K562 (cell line): ENCODE data around the gene TMOD3. TPM values are rescaled to one million over a fixed set of nuclear protein-coding genes. Genes with fewer than 3 reads are reported as not detected.

ENCODE experiments used
- C11orf30 ChIP-seq: fragments of 450-650 bp; IDR thresholded peaks from 2 replicates; pipeline ENCODE4 v1.6.1; 2016; ENCODE audit warnings: low read depth, mild to moderate bottlenecking
- FOSL1 ChIP-seq: fragments of 200-800 bp; sonication (Bioruptor generic); conservative IDR thresholded peaks from 2 replicates; pipeline ENCODE4 v1.6.1; 2016; ENCODE audit warnings: missing genetic modification characterization, missing compliant biosample characterization
- FOXP1 ChIP-seq: sonication (generic); formaldehyde crosslinking; IDR thresholded peaks from 2 replicates; pipeline ENCODE4 v1.8.0; 2022; ENCODE audit warnings: mild to moderate bottlenecking, missing genetic modification reagents
- HLTF ChIP-seq: fragments of 450-650 bp; IDR thresholded peaks from 2 replicates; pipeline ENCODE4 v1.6.1; 2016
- JUND ChIP-seq, 2 experiments: IDR thresholded peaks; 2 replicates in 1 of 2; 3 replicates in 1 of 2; pipeline ENCODE4 v1.6.1; 2011; ENCODE audit warnings: borderline replicate concordance in 2 of 2, low read depth in 2 of 2, low read length in 2 of 2, improper control_type of control experiment in 1 of 2, missing biosample characterization in 1 of 2, missing genetic modification characterization in 1 of 2, missing genetic modification reagents in 1 of 2
- LEF1 ChIP-seq: fragments of 450-650 bp; IDR thresholded peaks from 2 replicates; pipeline ENCODE4 v1.6.1; 2016; ENCODE audit warnings: mild to moderate bottlenecking
- SRF ChIP-seq, 2 experiments: fragments of 250-450, 450-650 bp in 1 of 2; sonication (Bioruptor Pico) in 1 of 2; sonication (generic) in 1 of 2; formaldehyde crosslinking; IDR thresholded peaks; 2 replicates each; pipeline versions ENCODE4 v1.5.0 to v1.5.1; 2020 to 2022; ENCODE audit warnings: mild to moderate bottlenecking in 1 of 2, missing genetic modification reagents in 1 of 2
- TARDBP ChIP-seq: fragments of 450-650 bp; IDR thresholded peaks from 2 replicates; pipeline ENCODE4 v1.6.1; 2016
- YY1 ChIP-seq, 3 experiments: IDR thresholded peaks; 2 replicates each; pipeline ENCODE4 v1.6.1; 2011; ENCODE audit warnings: low read length in 2 of 3, mild to moderate bottlenecking in 2 of 3, moderate library complexity in 2 of 3, borderline replicate concordance in 1 of 3, control low read depth in 1 of 3, low read depth in 1 of 3; ENCODE audit not compliant: insufficient read depth in 3 of 3, insufficient replicate concordance in 2 of 3, control insufficient read depth in 1 of 3, insufficient read length in 1 of 3; ENCODE audit errors: extremely low read depth in 1 of 3
- polyA plus RNA-seq, 8 experiments: library from polyadenylated mRNA; depleted of rRNA in 4 of 8; stranded (reverse) in 5 of 8; unstranded in 3 of 8; fragments of >200 nt; fragmentation: Nextera tagmentation in 2 of 8; fragmentation: Illumina TruSeq in 1 of 8; extraction: Ambion mirVana in 2 of 8; extraction: Trizol in 1 of 8; gene quantifications; 2 replicates each; pipeline versions ENCODE4 v1.2.1 to v1.2.3, GENCODE V29; 2011 to 2014; ENCODE audit warnings: inconsistent platforms in 1 of 8, missing spikeins in 1 of 8
- total RNA-seq, 7 experiments: library from RNA; depleted of rRNA in 6 of 7; stranded (reverse); fragments of >200 nt in 6 of 7; fragmentation: Illumina TruSeq in 2 of 7; extraction: Trizol in 2 of 7; gene quantifications; 2 replicates each; pipeline versions ENCODE4 v1.2.1 to v1.2.3, GENCODE V29; 2011 to 2021; ENCODE audit warnings: low replicate concordance in 1 of 7
- TF ChIP-seq, protein P1 (sequence below): sonication (generic); formaldehyde crosslinking; IDR thresholded peaks from 2 replicates; pipeline ENCODE4 v1.8.0; 2022; ENCODE audit warnings: mild to moderate bottlenecking, missing genetic modification reagents

TMOD3 gene
- total and polyA plus RNA-seq, 9 of the 15 experiments (the other 6 are each of a cell fraction or from before 2014, with no cell fraction given) = 6.8 to 45.0 (median 30.9) TPM

DNA sequence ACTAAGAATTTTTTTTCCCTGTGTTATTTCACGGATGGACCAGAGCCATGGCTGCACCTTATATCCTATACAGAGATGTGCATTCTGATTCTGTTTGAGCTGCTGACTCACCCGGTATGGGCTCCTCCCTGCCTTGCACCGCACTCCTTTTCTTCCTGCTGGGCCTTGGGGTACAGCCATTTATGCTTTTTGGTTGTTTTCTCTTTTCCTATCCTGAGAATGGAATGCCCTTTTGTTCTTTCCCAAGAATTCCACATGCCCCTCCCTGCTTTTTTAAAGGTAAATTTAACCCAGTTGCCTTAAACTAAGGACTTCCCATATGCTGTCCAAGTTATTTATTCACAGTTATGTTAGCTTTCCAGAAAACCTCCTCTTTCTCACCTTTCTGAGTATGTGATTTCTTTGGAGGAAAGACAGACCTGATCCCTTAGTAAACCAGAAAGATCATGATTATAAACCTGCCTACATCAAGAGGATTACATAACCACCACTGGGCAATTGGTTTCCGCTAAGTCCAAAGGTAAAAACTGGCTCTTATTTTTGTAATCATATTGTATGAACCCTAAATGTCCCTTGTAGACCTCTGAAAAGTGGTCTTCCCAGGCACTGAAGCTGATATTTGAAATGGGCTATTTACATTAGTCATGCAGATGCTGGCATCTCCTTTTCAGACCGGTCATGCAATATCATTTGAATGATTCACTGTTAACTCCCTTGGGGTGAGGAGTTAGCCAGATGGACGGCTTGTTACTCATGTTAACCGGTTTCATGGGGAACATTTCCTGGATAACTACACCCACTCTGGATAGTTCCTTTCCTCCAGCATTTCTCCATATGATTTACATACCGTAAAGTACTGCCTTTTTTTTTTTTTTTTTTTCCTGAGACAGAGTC lies 45.5 kb downstream of the TMOD3 start (continued):
- TF ChIP-seq FOXP1 (CRISPR knock-in tag) = no peak
- TF ChIP-seq HLTF = no peak
- no peak for TF ChIP-seq TARDBP
- peak in 1 of 2 experiments; percentile 39; a peak in 1 of 4 replicates for TF ChIP-seq SRF (CRISPR knock-in tag; IDR thresholded peaks at IDR 0.05)
- TF ChIP-seq, protein P1, sequence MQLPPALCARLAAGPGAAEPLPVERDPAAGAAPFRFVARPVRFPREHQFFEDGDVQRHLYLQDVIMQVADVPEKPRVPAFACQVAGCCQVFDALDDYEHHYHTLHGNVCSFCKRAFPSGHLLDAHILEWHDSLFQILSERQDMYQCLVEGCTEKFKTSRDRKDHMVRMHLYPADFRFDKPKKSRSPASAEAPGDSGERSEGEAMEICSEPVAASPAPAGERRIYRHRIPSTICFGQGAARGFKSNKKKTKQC = peak; percentile 72; the same call in 1 of the 2 replicates
- TF ChIP-seq FOSL1 (tag) = peak; percentile 75
- peak in 1 of 3 experiments; percentile 12 for TF ChIP-seq YY1 (IDR thresholded peaks at IDR 0.05; ENCODE audit: borderline replicate concordance in 1 of 3, control insufficient read depth in 1 of 3, extremely low read depth in 1 of 3, insufficient read depth in 3 of 3, insufficient read length in 1 of 3, insufficient replicate concordance in 2 of 3, low read depth in 1 of 3, low read length in 2 of 3)
- TF ChIP-seq LEF1 = no peak
- TF ChIP-seq JUND (IDR thresholded peaks at IDR 0.05; ENCODE audit: borderline replicate concordance, low read depth, low read length) = peak; percentile 74
- peak; percentile 36; the same call in 1 of the 3 replicates for TF ChIP-seq JUND (tag; IDR thresholded peaks at IDR 0.05; ENCODE audit: borderline replicate concordance, low read depth, low read length)
- TF ChIP-seq C11orf30 = peak; percentile 76
